Measurements from ENCODE around the gene PDS5A.

PDS5A gene

GRCh38 chr4:39936565-39937418 lies 40.9 kb downstream of the PDS5A start:
- H3K4me3 ChIP-seq (ENCODE audit: low read length) = no peak overlapping the region
- no peak for TF ChIP-seq CTCF (conservative IDR thresholded peaks at IDR 0.05; ENCODE audit: low read length)
- no peak for DNase-seq (ENCODE audit: low read depth)

- no peak overlapping the region for H3K4me3 ChIP-seq (ENCODE audit: low read length)
- no peak for TF ChIP-seq CTCF (conservative IDR thresholded peaks at IDR 0.05; ENCODE audit: low read length)
- peak; percentile 55 for DNase-seq (ENCODE audit: low read depth)
Observed at GRCh38 chr4:39933671-39934590, 43.8 kb downstream of the PDS5A start.

- no peak overlapping the region for H3K4me3 ChIP-seq (ENCODE audit: low read length)
- TF ChIP-seq CTCF (conservative IDR thresholded peaks at IDR 0.05; ENCODE audit: low read length) = no peak
- DNase-seq (ENCODE audit: low read depth) = no peak
Observed at GRCh38 chr4:39932776-39933402, 44.8 kb downstream of the PDS5A start.

- H3K4me3 ChIP-seq (ENCODE audit: low read length) = no peak overlapping the region
- DNase-seq (ENCODE audit: low read depth) = no peak
- TF ChIP-seq CTCF (conservative IDR thresholded peaks at IDR 0.05; ENCODE audit: low read length) = no peak
Observed at GRCh38 chr4:39931441-39931901, 46.2 kb downstream of the PDS5A start.

- no peak for TF ChIP-seq CTCF (conservative IDR thresholded peaks at IDR 0.05; ENCODE audit: low read length)
- no peak for DNase-seq (ENCODE audit: low read depth)
- H3K4me3 ChIP-seq (ENCODE audit: low read length) = no peak overlapping the region
Observed at GRCh38 chr4:39928538-39928937, 49.2 kb downstream of the PDS5A start.

GRCh38 chr4:39924014-39924413 lies 53.7 kb downstream of the PDS5A start:
- H3K4me3 ChIP-seq (ENCODE audit: low read length) = no peak overlapping the region
- no peak for DNase-seq (ENCODE audit: low read depth)
- TF ChIP-seq CTCF (conservative IDR thresholded peaks at IDR 0.05; ENCODE audit: low read length) = no peak
